GM12878 (cell line): ENCODE results near the gene UBASH3A. TPM values are rescaled to one million over a fixed set of nuclear protein-coding genes. Genes with fewer than 3 reads are reported as not detected.

Experiments used
- ATAC-seq: fragments of 200-7000 bp; cut with Tn5 transposase; 3 replicates; pipeline ENCODE4 v1.9.1; 2020; ENCODE audit warnings: mild to moderate bottlenecking, moderate library complexity
- BruUV-seq: library from RNA; stranded (reverse); fragments of 400-500 nt; replicated peaks from 2 replicates; lab custom pipeline; 2021; lab: Mats Ljungman, UMichigan
- CTCF ChIA-PET: fragments of 300-600 bp; sonication (Branson Sonifier 250); formaldehyde crosslinking; extraction: SDS; loops from one replicate; lab custom pipeline; 2021; ENCODE audit warnings: inconsistent platforms; lab: Yijun Ruan, JAX
- POLR2A ChIA-PET: fragments of 350-600 bp; formaldehyde crosslinking; extraction: SDS; loops from one replicate; lab custom pipeline; 2021; ENCODE audit warnings: inconsistent platforms; lab: Charles Lee
- RAD21 ChIA-PET: fragments of 300-600 bp; sonication (Branson Sonifier 250); formaldehyde crosslinking; loops from one replicate; lab custom pipeline; 2023; ENCODE audit warnings: antibody characterized with exemption; ENCODE audit not compliant: unreplicated experiment; lab: Charles Lee
- SMC1A ChIA-PET: fragments of 300-600 bp; sonication (Branson Sonifier 250); formaldehyde crosslinking; loops from one replicate; lab custom pipeline; 2023; ENCODE audit not compliant: unreplicated experiment, uncharacterized antibody; lab: Charles Lee
- DNase-seq: peaks from one replicate; pipeline ENCODE4 v3.0.0-alpha.2; 2011; ENCODE audit warnings: low read depth, low spot score
- FAIRE-seq: peaks from 3 replicates; lab custom pipeline; 2011; peaks lifted over from hg19 to GRCh38; lab: Jason Lieb, UNC
- H2AFZ ChIP-seq: 2 replicates; pipeline ENCODE4 v1.6.0; 2011; ENCODE audit warnings: low read depth, low read length, control low read depth; ENCODE audit not compliant: control insufficient read depth
- H3K27ac ChIP-seq: 2 replicates; pipeline ENCODE4 v1.5.1; 2011; ENCODE audit warnings: control low read depth; ENCODE audit not compliant: control insufficient read depth, insufficient read depth
- H3K27me3 ChIP-seq, 2 experiments: replicated peaks in 1 of 2; 2 replicates each; pipeline versions ENCODE4 v1.6.0 to v1.6.1; 2011; ENCODE audit warnings: low read length in 1 of 2; ENCODE audit not compliant: control insufficient read depth in 2 of 2, insufficient read depth in 2 of 2
- H3K36me3 ChIP-seq, 2 experiments: 2 replicates each; pipeline ENCODE4 v1.5.1; 2011; ENCODE audit warnings: low read length in 1 of 2; ENCODE audit not compliant: control insufficient read depth in 2 of 2, insufficient read depth in 2 of 2
- H3K4me1 ChIP-seq: 2 replicates; pipeline ENCODE4 v1.6.1; 2011; ENCODE audit warnings: mild to moderate bottlenecking, low read length, moderate library complexity, mixed read lengths; ENCODE audit not compliant: control insufficient read depth, insufficient read depth
- H3K4me2 ChIP-seq: 2 replicates; pipeline ENCODE4 v1.6.0; 2011; ENCODE audit warnings: control low read depth; ENCODE audit not compliant: control insufficient read depth, insufficient read depth
- H3K4me3 ChIP-seq: fragments of 200-600 bp; sonication (generic); 2 replicates; pipeline ENCODE4 v1.5.1; 2016
- H3K79me2 ChIP-seq: 2 replicates; pipeline ENCODE4 v1.6.0; 2011; ENCODE audit warnings: low read length; ENCODE audit not compliant: control insufficient read depth, insufficient read depth
- H3K9ac ChIP-seq: 2 replicates; pipeline ENCODE4 v1.8.0; 2011; ENCODE audit warnings: low read length, control low read depth, mixed read lengths; ENCODE audit not compliant: control insufficient read depth, insufficient read depth
- H3K9me3 ChIP-seq: replicated peaks from 3 replicates; pipeline ENCODE4 v1.5.1; 2011; ENCODE audit warnings: mild to moderate bottlenecking, low read length; ENCODE audit not compliant: control insufficient read depth, insufficient read depth
- H4K20me1 ChIP-seq: 2 replicates; pipeline ENCODE4 v1.6.0; 2011; ENCODE audit not compliant: control insufficient read depth, insufficient read depth
- EP300 ChIP-seq, 2 experiments: fragments of 150-350 bp in 1 of 2; IDR thresholded peaks; 2 replicates each; pipeline ENCODE4 v1.6.1; 2011 to 2012; ENCODE audit warnings: low read depth in 2 of 2, low read length in 2 of 2, borderline replicate concordance in 1 of 2, improper control_type of control experiment in 1 of 2, inconsistent platforms in 1 of 2; ENCODE audit not compliant: control insufficient read depth in 1 of 2
- FOS ChIP-seq: IDR thresholded peaks from 3 replicates; pipeline ENCODE4 v1.6.1; 2011; ENCODE audit warnings: borderline replicate concordance; ENCODE audit not compliant: insufficient read length; ENCODE audit errors: extremely low read depth
- PAX5 ChIP-seq: IDR thresholded peaks from 2 replicates; pipeline ENCODE4 v1.6.1; 2011; ENCODE audit warnings: low read depth, low read length, borderline replicate concordance
- SREBF1 ChIP-seq: IDR thresholded peaks from 2 replicates; pipeline ENCODE4 v1.6.1; 2012; ENCODE audit warnings: mild to moderate bottlenecking, low read length
- ZNF384 ChIP-seq: IDR thresholded peaks from 2 replicates; pipeline ENCODE4 v1.6.1; 2012; ENCODE audit warnings: low read depth, mild to moderate bottlenecking, low read length, improper control_type of control experiment, borderline replicate concordance
- WGBS: methylation state at CpG from one replicate; pipeline ENCODE4 v1.1.6; 2016; ENCODE audit warnings: low lambda C conversion rate; ENCODE audit not compliant: insufficient replicate concordance, insufficient coverage; ENCODE audit errors: missing lambda C conversion rate; 5-methylcytosine and 5-hydroxymethylcytosine counted together
- in situ Hi-C: fragments of 300-500 bp; cut with MboI; formaldehyde crosslinking; loops from 9 replicates; pipeline ENCODE4 v1.14.3; 2018; ENCODE audit warnings: mixed read lengths
- intact Hi-C: fragments of 100-400 bp; cut with micrococcal nuclease; formaldehyde crosslinking; loops from one replicate; pipeline ENCODE4 v1.14.2; 2022; ENCODE audit not compliant: unreplicated experiment
- polyA plus RNA-seq, 11 experiments: library from polyadenylated mRNA; depleted of rRNA in 4 of 11; unstranded in 6 of 11; stranded (reverse) in 5 of 11; fragments of >200 nt; fragmentation: Nextera tagmentation in 4 of 11; fragmentation: Illumina TruSeq in 1 of 11; extraction: Ambion mirVana in 4 of 11; extraction: Trizol in 1 of 11; gene quantifications; 1 replicate in 1 of 11; 2 replicates in 10 of 11; pipeline versions ENCODE4 v1.2.1 to v1.2.3, GENCODE V29; 2011 to 2016; ENCODE audit warnings: inconsistent platforms in 2 of 11, missing spikeins in 2 of 11, low read depth in 1 of 11
- total RNA-seq, 4 experiments: library from RNA; depleted of rRNA in 3 of 4; stranded (reverse); fragments of >200 nt in 3 of 4; fragmentation: Illumina TruSeq in 1 of 4; extraction: Trizol in 1 of 4; gene quantifications; 2 replicates each; pipeline versions ENCODE4 v1.2.1 to v1.2.3, GENCODE V29; 2013 to 2021
- TF ChIP-seq, protein P1 (sequence below), 3 experiments: IDR thresholded peaks in 2 of 3; conservative IDR thresholded peaks in 1 of 3; 2 replicates each; pipeline ENCODE4 v1.5.1; 2011; ENCODE audit warnings: low read depth in 3 of 3, low read length in 3 of 3, mild to moderate bottlenecking in 3 of 3, control low read depth in 2 of 3, moderate library complexity in 2 of 3, inconsistent platforms in 1 of 3, mixed read lengths in 1 of 3; ENCODE audit not compliant: control insufficient read depth in 2 of 3, insufficient read depth in 1 of 3; ENCODE audit errors: extremely low read depth in 1 of 3
- TF ChIP-seq, protein P2 (sequence below): fragments of 450-650 bp; IDR thresholded peaks from 2 replicates; pipeline ENCODE4 v1.6.1; 2018; ENCODE audit warnings: mild to moderate bottlenecking, low read depth, moderate library complexity; ENCODE audit not compliant: partially characterized antibody

UBASH3A gene
- total and polyA plus RNA-seq, 10 of the 15 experiments (the other 5 are each of a cell fraction or from before 2014, with no cell fraction given): 0.04 to 0.39 (median 0.23) TPM; not detected in 1

DNA sequence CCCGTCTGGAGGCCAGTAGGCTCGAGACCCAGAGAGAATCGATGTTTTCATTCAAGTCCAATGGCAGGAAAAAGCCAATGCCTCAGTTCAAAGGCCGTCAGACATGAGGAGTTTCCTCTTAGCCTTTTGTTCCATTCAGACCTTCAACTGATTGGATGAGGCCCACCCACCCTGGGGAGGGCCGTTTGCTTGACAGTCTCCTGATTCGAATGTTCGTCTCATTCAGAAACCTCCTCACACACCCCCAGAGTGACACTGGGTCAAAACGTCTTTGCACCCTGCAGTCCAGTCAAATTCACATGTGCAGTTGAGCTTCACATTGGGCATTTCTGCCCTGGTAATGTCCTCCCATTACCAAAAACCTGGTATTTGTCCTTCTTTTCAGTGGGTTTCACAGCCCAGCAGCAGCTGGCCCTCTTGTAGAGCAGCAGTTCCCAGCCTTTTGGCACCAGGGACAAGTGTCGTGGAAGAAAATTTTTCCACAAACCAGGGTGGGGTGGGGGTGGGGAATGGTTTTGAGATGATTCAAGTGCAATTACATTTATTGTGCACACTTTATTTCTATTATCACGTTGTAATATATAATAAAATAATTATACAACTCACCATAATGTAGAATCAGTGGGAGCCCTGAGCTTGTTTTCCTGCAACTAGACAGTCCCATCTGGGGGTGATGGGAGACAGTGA lies 52.2 kb downstream of the UBASH3A start:
- Histone ChIP-seq H3K9ac (no peak overlapping the region), H3K4me2 (no peak overlapping the region), H2AFZ (no peak overlapping the region), H3K9me3 (no peaks in the 10 kb centered on the region; the same call in 2 of the 3 replicates), H3K79me2 (no peaks in the 10 kb centered on the region), H3K4me3 (no peak overlapping the region), H3K4me1 (peaks cover 13% of the 10 kb centered on the region), H3K27me3 (no peaks in the 10 kb centered on the region)
- ChIA-PET RAD21 (interaction anchor here (0.8 to 2.7 kb wide), 16 partner anchors 10 to 197 kb away, joined by 3 to 22 read pairs (median 4); partner anchors contain the start of genes RSPH1 and SLC37A1), SMC1A (interaction anchor here (0.6 to 3.7 kb wide), 12 partner anchors 11 to 145 kb away, joined by 3 to 35 read pairs (median 4); no protein-coding TSS in a partner anchor), CTCF (interaction anchor here (1.2 to 9.7 kb wide), 8 partner anchors 12 to 311 kb away, joined by 3 to 117 read pairs (median 6); partner anchors contain the start of gene RSPH1), POLR2A (interaction anchor here (0.6 to 8.6 kb wide), 3 partner anchors 13 to 80 kb away, joined by 3 to 54 read pairs (median 4); no protein-coding TSS in a partner anchor)
- ATAC-seq (no peak), FAIRE-seq (no peak), DNase-seq (no peak)
- in situ Hi-C loops (no loop called here), intact Hi-C loops (no loop called here)
- no TSS peak for BruUV-seq
- WGBS: 64% methylated on average over 10 of the region's 10 CpGs
- TF ChIP-seq PAX5 (no peak), EP300 (IDR thresholded peaks at IDR 0.05; ENCODE audit: borderline replicate concordance in 1 of 2, control insufficient read depth in 1 of 2, low read depth in 2 of 2, low read length in 2 of 2) (no peak)
- TF ChIP-seq, all 136 proteins: peak for 0
- no peaks in the 10 kb centered on the region for H3K36me3 ChIP-seq
- no peak overlapping the region for H3K27ac ChIP-seq
- no peaks in the 10 kb centered on the region for H4K20me1 ChIP-seq

DNA sequence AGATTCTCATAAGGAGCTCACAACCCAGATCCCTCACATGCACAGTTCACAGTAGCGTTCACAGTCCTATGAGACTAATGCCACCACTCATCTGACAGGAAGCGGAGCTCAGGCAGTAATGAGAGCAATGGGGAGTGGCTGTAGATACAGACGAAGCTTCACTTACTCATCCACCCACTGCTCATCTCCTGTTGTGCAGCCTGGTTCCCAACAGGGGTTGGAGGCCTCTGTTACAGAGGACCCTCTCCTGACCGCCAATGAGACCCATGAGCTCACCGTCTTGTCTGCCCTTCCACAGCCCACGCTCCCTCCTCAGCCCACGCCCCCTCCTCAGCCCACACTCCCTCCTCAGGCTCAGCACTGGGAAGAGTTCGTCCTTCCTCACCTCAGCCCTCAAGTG lies 52.8 kb downstream of the UBASH3A start:
- BruUV-seq: no TSS peak
- Histone ChIP-seq H3K9me3 (no peaks in the 10 kb centered on the region; the same call in 2 of the 3 replicates), H2AFZ (no peak overlapping the region), H3K9ac (no peak overlapping the region), H3K79me2 (no peaks in the 10 kb centered on the region), H3K36me3 (no peaks in the 10 kb centered on the region), H3K27me3 (no peaks in the 10 kb centered on the region), H3K4me3 (no peak overlapping the region), H3K27ac (no peak overlapping the region), H3K4me2 (no peak overlapping the region), H3K4me1 (peaks cover 19% of the 10 kb centered on the region), H4K20me1 (no peaks in the 10 kb centered on the region)
- ChIA-PET CTCF (interaction anchor here (0.6 to 9.7 kb wide), 7 partner anchors 12 to 311 kb away, joined by 3 to 117 read pairs (median 6); no protein-coding TSS in a partner anchor), SMC1A (interaction anchor here (0.6 to 3.7 kb wide), 9 partner anchors 11 to 81 kb away, joined by 3 to 35 read pairs (median 5); no protein-coding TSS in a partner anchor), RAD21 (interaction anchor here (0.8 to 2.7 kb wide), 15 partner anchors 9 to 198 kb away, joined by 3 to 22 read pairs (median 4); partner anchors contain the start of genes RSPH1 and SLC37A1), POLR2A (interaction anchor here (1.4 to 8.6 kb wide), 2 partner anchors 58 to 80 kb away, joined by 3 to 54 read pairs; no protein-coding TSS in a partner anchor)
- FAIRE-seq (no peak), ATAC-seq (no peak), DNase-seq (no peak)
- intact Hi-C loops (no loop called here), in situ Hi-C loops (no loop called here)
- WGBS: 63% methylated on average over 8 of the region's 8 CpGs
- TF ChIP-seq, protein P1, sequence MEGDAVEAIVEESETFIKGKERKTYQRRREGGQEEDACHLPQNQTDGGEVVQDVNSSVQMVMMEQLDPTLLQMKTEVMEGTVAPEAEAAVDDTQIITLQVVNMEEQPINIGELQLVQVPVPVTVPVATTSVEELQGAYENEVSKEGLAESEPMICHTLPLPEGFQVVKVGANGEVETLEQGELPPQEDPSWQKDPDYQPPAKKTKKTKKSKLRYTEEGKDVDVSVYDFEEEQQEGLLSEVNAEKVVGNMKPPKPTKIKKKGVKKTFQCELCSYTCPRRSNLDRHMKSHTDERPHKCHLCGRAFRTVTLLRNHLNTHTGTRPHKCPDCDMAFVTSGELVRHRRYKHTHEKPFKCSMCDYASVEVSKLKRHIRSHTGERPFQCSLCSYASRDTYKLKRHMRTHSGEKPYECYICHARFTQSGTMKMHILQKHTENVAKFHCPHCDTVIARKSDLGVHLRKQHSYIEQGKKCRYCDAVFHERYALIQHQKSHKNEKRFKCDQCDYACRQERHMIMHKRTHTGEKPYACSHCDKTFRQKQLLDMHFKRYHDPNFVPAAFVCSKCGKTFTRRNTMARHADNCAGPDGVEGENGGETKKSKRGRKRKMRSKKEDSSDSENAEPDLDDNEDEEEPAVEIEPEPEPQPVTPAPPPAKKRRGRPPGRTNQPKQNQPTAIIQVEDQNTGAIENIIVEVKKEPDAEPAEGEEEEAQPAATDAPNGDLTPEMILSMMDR (IDR thresholded peaks at IDR 0.05 in 2 of 3, conservative IDR thresholded peaks at IDR 0.05 in 1 of 3; ENCODE audit: control insufficient read depth in 2 of 3, extremely low read depth in 1 of 3, insufficient read depth in 1 of 3, low read depth in 3 of 3, low read length in 3 of 3): no peak
- TF ChIP-seq, protein P2, sequence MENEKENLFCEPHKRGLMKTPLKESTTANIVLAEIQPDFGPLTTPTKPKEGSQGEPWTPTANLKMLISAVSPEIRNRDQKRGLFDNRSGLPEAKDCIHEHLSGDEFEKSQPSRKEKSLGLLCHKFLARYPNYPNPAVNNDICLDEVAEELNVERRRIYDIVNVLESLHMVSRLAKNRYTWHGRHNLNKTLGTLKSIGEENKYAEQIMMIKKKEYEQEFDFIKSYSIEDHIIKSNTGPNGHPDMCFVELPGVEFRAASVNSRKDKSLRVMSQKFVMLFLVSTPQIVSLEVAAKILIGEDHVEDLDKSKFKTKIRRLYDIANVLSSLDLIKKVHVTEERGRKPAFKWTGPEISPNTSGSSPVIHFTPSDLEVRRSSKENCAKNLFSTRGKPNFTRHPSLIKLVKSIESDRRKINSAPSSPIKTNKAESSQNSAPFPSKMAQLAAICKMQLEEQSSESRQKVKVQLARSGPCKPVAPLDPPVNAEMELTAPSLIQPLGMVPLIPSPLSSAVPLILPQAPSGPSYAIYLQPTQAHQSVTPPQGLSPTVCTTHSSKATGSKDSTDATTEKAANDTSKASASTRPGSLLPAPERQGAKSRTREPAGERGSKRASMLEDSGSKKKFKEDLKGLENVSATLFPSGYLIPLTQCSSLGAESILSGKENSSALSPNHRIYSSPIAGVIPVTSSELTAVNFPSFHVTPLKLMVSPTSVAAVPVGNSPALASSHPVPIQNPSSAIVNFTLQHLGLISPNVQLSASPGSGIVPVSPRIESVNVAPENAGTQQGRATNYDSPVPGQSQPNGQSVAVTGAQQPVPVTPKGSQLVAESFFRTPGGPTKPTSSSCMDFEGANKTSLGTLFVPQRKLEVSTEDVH: no peak
- TF ChIP-seq SREBF1 (no peak), FOS (no peak), ZNF384 (no peak)
